GM10266 (cell line): ENCODE data around the gene THSD4.
"Not testable (repeated sequence)": the region's sequence is repeated elsewhere in the genome, so short reads cannot be mapped to it uniquely, and the experiment has no call there.

Experiments used
- DNase-seq: peaks from one replicate; pipeline ENCODE4 v3.0.0; 2012; ENCODE audit errors: extremely low spot score
- CTCF ChIP-seq: IDR thresholded peaks from 2 replicates; pipeline ENCODE4 v1.5.1; 2012; ENCODE audit warnings: mild to moderate bottlenecking, low read depth; ENCODE audit not compliant: control insufficient read depth, insufficient read depth; ENCODE audit errors: missing control alignments

THSD4 gene

DNA sequence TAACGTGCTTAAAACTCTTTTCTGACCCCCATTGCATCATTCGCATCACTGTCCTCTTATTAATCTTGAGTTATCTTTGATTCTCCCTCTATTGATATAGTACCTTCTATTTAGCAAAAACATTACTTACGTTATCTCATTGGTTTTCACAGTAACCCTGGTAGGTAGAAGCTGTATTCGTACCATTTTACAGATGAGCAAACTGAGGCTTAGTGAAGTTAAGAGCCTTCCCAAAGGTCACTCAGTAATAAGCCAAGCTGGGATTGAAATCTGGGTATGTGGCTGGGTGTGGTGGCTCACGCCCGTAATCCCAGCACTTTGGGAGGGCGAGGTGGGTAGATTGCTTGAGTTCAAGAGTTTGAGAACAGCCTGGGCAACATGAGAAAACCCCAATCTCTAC, 244.0 kb downstream of the THSD4 start:
- TF ChIP-seq CTCF: no peak
- no peak for DNase-seq

GRCh38 chr15:71362556-71362955, 247.3 kb downstream of the THSD4 start:
- no peak for DNase-seq
- TF ChIP-seq CTCF: no peak

DNA sequence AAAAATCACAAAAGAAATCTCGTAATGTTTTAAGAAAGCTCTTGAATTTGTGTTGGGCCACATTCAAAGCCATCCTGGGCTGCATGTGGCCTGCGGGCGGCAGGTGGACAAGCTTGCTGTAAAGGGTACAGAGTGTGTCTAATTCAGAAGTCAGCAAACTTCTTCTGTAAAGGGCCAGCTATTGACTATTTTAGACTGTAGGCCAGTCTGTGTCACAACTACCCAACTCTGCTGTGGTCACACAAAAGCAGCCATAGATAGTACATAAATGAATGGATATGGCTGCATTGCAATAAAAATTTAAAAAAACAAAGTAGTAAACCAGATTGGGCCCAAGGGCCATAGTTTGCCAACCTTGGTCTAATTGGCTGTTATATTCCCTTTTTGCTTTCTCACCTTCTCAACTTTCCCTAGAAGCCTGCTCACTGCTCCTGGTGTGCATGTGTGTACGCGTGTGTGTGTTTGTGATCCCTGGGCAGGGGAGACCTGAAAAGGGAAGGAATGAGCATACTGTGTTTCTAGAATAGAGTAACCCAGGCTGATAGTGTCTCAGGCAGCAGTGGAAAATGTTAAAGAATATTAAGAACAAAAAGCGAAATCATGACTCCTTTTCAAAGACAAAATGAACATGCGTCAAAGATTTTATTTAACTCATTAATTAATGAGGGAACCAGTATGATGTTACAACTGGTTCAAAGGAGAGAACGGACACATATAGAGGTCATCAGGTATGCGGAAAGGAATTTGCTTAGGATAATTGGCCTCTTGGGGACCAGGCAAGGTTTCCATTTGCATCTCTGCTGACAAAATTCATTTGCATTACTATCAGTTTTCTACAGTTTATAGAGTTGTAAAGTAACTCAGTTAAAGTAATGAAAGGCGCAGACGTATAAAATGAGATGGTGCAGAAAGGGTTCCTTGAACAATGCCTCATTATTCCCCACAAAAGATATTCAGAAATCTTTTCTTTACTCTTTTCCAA, 248.0 kb downstream of the THSD4 start:
- DNase-seq: no peak
- TF ChIP-seq CTCF: no peak

DNA sequence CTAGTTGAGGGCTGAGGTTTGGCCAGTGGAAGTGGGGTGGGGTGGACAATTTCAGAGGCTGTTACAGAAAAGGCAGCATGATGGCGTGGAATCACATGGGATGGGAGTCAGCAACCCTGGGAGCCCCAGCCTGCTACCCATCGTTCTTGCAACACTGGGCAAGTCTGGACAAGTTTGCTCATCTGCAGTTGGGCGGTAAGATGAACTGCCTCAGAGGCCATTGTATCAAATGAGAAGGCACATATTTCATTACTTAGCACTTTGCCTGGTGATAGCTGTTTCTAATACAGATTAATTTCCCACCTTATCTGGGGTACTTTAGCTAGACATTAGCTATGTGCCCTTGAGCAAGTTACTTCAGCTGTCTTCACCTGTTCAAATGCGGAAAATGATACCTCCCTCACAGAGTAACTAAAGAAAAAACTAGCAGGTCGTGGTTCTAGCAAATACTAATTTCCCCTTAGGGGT, 248.9 kb downstream of the THSD4 start:
- DNase-seq: no peak
- TF ChIP-seq CTCF: no peak

GRCh38 chr15:71366522-71366921, 251.3 kb downstream of the THSD4 start:
- TF ChIP-seq CTCF: no peak
- no peak for DNase-seq

DNA sequence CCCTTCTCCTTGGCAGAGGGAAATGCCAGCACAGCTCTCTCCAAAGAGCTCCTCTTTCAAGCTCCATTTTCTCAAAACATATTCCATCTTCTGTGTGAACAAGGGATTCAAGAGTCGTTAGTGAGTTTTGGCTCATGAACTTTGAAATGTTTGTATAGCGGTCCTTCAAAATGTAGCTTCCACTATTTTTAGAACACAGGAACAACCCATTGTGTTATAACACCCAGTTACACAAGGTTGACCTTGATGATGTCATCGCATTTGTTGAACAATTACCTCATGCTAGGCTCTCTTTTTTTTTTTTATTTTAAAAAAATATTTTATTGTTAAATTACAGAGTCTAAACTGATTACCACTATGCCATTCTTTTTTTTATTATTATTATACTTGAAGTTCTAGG, 251.7 kb downstream of the THSD4 start:
- no peak for DNase-seq
- no peak for TF ChIP-seq CTCF

DNA sequence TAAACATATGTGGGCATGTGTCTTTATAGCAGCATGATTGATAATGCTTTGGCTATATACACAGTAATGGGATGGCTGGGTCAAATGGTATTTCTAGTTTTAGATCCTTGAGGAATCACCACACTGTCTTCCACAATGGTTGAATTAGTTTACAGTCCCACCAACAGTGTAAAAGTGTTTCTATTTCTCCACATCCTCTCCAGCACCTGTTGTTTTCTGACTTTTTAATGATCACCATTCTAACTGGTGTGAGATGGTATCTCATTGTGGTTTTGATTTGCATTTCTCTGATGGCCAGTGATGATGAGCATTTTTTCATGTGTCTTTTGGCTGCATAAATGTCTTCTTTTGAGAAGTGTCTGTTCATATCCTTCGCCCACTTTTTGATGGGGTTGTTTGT, 252.5 kb downstream of the THSD4 start:
- not testable (repeated sequence) for DNase-seq

DNA sequence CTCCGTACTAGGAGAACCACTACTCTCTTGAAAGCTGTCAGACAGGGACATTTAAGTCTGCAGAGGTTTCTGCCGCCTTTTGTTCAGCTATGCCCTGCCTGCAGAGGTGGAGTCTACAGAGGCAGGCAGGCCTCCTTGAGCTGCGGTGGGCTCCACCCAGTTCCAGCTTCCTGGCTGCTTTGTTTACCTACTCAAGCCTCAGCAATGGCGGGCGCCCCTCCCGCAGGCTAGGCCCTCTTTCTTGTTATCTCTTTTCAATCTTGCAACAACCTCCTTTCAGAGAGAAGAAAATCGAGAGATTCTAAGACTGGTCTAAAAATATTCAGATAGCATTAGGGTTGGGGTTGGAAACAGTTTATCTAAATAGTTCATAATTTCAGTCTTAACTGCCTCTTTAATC, 257.5 kb downstream of the THSD4 start:
- DNase-seq: not testable (repeated sequence)
